GM21367 (cell line): ENCODE measurements around the gene LYRM9.
"Not testable (repeated sequence)": the region's sequence is repeated elsewhere in the genome, so short reads cannot be mapped to it uniquely, and the experiment has no call there.

Experiments
- ATAC-seq: cut with Tn5 transposase; IDR thresholded peaks from one replicate; pipeline ENCODE4 v1.9.1; 2021; ENCODE audit not compliant: unreplicated experiment

Gene LYRM9

DNA sequence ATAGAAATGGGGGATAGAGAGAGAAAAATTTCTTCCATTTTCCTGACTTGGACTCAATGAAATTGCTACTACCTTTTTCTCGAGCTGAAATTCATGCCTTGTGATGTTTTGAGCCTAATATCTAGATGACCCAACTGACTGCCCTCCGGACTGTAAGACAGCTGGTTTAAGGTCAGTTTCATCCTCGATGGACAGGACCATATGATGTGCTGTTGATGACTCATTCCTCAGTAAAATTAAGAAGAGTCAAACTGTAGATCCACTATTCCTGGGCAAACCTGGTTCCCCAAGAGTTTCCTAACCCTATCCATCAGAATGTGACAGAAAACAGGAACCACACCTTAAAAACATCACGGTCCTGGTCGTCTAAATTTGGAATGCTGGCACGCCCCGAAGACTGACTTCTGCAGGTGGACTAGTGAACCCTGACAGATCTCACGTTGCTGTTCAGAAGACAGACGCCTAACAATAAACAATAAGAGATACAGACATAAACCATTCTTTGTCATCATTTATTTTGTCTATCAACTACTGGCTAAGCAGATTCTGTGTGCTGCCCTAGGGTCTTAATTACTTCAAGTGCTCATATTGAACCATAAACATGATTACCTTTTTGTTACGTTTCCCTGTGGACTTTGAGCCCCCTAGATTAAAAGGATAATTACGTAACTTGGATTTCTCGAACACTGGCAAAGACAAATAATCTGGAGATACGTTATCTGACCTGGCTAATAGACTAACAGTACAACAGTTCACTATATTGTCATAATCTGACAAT is 47.7 kb downstream of the LYRM9 start:
- ATAC-seq = no peak

DNA sequence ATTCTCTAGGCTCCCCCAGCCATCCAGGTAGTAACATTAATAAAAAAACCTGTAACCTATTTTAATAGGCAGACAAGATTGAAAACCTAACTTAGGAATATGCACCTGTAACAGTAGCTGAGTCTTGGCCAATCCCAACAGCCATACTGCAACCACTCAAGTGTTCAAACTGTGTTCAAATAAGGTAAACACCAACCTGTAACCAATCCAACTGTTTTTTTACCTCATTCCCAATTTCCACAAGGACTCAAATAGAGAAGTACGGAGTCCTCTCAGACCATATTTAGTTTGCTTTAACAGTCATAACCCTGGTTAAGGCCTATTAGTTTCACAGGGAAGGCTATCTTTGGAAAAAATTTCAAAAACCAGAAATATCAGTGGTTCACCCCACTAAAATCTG is 52.5 kb downstream of the LYRM9 start:
- no peak for ATAC-seq

DNA sequence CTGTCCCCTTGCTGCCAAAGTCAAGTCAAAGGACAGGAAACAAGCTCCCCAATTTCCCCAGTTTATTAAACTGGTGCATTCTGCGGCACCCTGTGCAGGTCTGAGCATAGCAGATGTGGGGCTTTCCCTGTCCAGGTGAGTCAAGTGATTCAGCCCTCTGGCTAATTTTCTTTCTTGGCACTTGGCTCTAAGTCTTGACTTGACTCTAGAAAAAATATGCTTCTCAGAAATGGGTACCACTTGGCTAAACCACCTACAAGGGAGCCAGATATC is 52.8 kb downstream of the LYRM9 start:
- not testable (repeated sequence) for ATAC-seq

DNA sequence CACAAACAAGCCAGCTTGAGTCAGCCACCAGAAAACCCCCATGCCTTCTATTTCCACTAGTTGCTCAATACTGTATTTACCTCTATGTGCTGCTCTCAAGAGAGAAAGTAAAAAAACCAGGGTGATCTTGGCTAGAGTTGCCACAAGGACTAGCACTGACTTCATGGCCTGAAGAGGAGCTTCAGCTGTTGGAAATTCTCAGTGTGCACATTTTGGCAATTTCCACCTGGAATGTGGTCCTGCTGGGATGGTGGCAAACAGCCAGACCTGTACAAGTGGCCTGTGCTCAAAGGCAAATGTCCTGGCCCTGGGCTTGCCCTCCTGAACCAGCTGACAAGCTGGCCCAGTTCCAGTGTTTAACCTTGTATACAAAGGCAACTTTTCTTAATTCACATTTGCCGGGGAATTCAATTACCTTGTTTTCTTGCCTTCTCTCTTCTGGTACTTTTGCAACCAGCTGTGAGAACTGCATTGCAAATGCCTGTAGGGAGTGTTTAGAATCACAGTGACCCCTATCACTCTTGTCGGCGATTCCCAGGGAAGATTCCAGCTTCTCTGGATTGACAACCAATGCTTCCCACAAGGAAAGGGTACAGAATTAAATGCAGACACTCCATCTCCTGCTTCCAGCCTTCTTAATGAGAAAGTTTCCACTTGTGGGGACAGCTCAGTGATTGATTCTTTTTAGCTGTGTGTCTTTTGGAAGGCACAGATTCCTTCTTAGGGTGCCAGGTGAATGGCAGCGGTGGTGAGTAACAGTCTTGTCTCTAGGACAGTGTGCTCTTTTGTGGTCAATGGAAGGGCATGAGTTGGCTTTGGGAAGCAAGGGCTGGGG is 53.4 kb downstream of the LYRM9 start:
- ATAC-seq = not testable (repeated sequence)

DNA sequence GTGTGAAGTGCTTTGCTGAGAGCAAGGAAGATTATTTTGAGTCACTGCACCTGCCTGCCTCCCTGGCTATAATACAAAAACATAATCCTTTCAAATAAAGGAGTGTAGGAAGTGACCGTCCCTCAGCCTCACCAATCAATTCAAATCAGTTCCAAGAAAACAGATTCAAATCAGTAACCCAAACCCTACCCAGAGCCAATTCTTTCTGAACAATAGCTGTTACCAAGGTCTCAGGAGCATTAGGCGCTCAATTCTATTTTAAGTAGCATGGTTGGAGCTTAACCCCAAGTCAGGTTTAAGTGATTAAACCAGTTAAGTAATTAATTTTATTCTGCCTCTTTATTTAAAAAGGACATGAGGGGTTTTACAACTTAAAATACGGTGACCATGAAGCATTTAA is 54.6 kb downstream of the LYRM9 start:
- ATAC-seq = not testable (repeated sequence)

DNA sequence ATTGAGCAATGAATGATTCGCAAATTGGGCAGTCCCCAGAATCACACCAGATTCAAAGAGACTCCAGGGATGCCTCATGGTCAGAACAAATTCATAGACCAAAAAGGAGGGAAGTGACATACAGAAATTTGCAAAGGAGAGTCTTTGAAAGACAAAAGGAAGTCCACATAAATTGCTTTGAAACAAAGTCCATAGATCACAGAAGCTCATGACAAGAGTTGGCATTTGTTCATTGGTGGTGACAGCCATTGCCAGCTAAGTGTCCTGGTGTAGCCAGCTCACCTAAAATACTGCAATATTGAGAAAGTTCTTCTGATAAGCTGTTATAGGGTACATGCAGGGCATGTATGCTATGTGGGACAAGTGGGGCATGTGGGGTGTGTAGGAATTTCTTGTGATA is 55.4 kb downstream of the LYRM9 start:
- ATAC-seq = not testable (repeated sequence)

DNA sequence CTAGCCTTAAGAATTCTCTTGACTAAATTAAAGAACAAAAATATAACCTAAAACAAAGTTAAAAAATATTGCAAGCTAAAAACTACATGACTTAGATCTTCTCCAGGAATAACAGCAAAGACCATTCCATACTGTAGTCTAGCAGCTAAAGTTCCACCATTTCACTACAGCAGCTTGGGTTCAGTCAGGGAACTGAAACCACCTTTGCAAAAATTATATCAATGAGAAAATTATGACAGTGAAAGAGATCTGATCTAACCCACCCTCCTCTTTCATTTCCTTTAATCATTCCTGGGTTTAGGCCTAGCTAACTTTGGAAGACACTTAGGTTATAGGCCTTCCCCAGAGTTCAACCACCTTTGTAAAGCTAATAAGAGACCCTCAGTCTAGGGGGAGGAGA is 56.5 kb downstream of the LYRM9 start:
- no peak for ATAC-seq

DNA sequence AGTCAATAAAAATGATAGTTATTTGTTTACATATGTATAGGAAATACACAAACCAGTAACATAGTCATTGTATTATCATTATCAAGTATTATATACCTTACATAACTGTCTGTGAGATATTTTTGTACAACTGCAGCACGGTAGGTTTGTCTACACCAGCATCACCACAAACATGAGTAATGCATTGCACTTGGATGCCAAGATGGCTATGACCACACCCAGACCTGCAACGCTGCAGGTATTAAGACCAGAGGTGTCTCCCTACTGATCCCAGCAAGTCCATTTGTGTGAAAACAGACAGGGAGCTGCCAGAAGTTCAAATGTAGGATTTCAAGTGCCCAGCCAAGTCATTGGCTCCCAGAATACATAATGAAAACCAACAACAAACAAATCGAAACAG is 58.6 kb downstream of the LYRM9 start:
- no peak for ATAC-seq

DNA sequence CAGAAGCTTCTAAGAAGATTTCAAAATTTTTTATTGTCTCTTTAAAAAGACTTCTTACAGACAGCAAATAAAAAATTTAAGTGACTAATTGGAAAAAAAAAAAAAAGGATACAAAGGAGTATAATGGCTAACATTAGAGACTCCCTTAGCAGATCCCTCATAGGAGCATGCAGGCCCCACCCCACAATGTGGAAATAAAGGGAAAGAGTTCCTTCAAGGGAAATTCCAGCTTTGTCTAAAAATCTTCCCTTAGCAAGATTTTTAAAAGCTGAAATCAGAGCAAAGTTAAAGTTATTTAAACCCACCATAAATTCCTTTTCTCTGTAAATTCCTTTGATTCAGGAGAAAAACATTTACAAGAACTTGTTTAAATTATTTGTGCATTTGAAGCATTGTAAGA is 60.3 kb downstream of the LYRM9 start:
- ATAC-seq = no peak

DNA sequence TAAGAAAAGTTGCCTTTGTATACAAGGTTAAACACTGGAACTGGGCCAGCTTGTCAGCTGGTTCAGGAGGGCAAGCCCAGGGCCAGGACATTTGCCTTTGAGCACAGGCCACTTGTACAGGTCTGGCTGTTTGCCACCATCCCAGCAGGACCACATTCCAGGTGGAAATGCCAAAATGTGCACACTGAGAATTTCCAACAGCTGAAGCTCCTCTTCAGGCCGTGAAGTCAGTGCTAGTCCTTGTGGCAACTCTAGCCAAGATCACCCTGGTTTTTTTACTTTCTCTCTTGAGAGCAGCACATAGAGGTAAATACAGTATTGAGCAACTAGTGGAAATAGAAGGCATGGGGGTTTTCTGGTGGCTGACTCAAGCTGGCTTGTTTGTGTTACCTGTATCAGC is 63.3 kb downstream of the LYRM9 start:
- not testable (repeated sequence) for ATAC-seq

DNA sequence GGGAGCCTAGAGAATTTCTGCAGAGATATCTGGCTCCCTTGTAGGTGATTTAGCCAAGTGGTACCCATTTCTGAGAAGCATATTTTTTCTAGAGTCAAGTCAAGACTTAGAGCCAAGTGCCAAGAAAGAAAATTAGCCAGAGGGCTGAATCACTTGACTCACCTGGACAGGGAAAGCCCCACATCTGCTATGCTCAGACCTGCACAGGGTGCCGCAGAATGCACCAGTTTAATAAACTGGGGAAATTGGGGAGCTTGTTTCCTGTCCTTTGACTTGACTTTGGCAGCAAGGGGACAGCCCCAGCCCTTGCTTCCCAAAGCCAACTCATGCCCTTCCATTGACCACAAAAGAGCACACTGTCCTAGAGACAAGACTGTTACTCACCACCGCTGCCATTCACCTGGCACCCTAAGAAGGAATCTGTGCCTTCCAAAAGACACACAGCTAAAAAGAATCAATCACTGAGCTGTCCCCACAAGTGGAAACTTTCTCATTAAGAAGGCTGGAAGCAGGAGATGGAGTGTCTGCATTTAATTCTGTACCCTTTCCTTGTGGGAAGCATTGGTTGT is 63.9 kb downstream of the LYRM9 start:
- ATAC-seq = not testable (repeated sequence)
